ENCODE results near the gene WDR1. TPM values are rescaled to one million over a fixed set of nuclear protein-coding genes. Genes with fewer than 3 reads are reported as not detected.

WDR1 gene
- total RNA-seq, 1 experiment from 2014 or later, result 223 TPM

- no peak for TF ChIP-seq ZFX (IDR thresholded peaks at IDR 0.05)
- TF ChIP-seq ATF3 (IDR thresholded peaks at IDR 0.05), result no peak
- no peak for TF ChIP-seq FOSL1 (IDR thresholded peaks at IDR 0.05; ENCODE audit: low read depth)
- no peak for TF ChIP-seq SP1 (IDR thresholded peaks at IDR 0.05; ENCODE audit: low read depth)
- no peak for TF ChIP-seq ZNF274 (IDR thresholded peaks at IDR 0.05; ENCODE audit: low read depth, low read length)
- no peak for TF ChIP-seq YY1 (IDR thresholded peaks at IDR 0.05; ENCODE audit: extremely low read depth, insufficient replicate concordance, low read depth, low read length)
- TF ChIP-seq SIN3A (IDR thresholded peaks at IDR 0.05; ENCODE audit: low read depth), result no peak
Measured at GRCh38 chr4:10117359-10118047, 904 bp upstream of the WDR1 start (continued).

GRCh38 chr4:10115797-10116568 lies 616 bp downstream of the WDR1 start:
- peaks cover 9 to 27% of the 10 kb centered on the region in 2 experiments for H3K4me1 ChIP-seq (ENCODE audit: control insufficient read depth in 1 of 2, insufficient read depth in 2 of 2, low read length in 2 of 2)
- H3K4me3 ChIP-seq (replicated peaks in 1 of 2; ENCODE audit: low read depth in 1 of 2, low read length in 2 of 2), result peak overlapping the region; percentile 71 to 83
- H2AFZ ChIP-seq (ENCODE audit: low read depth, low read length, poor library complexity, severe bottlenecking), result no peak overlapping the region
- peak overlapping the region; percentile 77 for H3K27ac ChIP-seq (ENCODE audit: low read depth, low read length)
- H3K36me3 ChIP-seq (ENCODE audit: control insufficient read depth in 1 of 2, insufficient read depth in 2 of 2, low read length in 2 of 2), result peaks cover 32 to 45% of the 10 kb centered on the region in 2 experiments
- H3K9me3 ChIP-seq (ENCODE audit: control insufficient read depth in 1 of 2, insufficient read depth in 1 of 2, low read depth in 1 of 2, low read length in 2 of 2), result no peaks in the 10 kb centered on the region
- no peaks in the 10 kb centered on the region for H3K27me3 ChIP-seq (ENCODE audit: insufficient read depth, low read length)
- no peaks in the 10 kb centered on the region for H3K9me2 ChIP-seq (ENCODE audit: insufficient read depth)
- TF ChIP-seq MAX (IDR thresholded peaks at IDR 0.05) (no peak; the same call in 1 of the 2 replicates), ZNF274 (IDR thresholded peaks at IDR 0.05; ENCODE audit: low read depth, low read length) (no peak), ZBTB33 (IDR thresholded peaks at IDR 0.05; ENCODE audit: extremely low read depth, insufficient replicate concordance, low read length) (no peak), EZH2 (IDR thresholded peaks at IDR 0.05) (no peak), RAD21 (IDR thresholded peaks at IDR 0.05; ENCODE audit: low read depth) (no peak), FOSL1 (IDR thresholded peaks at IDR 0.05; ENCODE audit: low read depth) (no peak), ZFX (IDR thresholded peaks at IDR 0.05) (peak; percentile 70), ELF1 (IDR thresholded peaks at IDR 0.05; ENCODE audit: borderline replicate concordance, low read depth) (no peak), POLR2AphosphoS5 (IDR thresholded peaks at IDR 0.05; ENCODE audit: low read depth, low read length) (peak; percentile 51), CEBPB (IDR thresholded peaks at IDR 0.05; ENCODE audit: low read depth) (no peak), JUND (IDR thresholded peaks at IDR 0.05) (no peak), SRF (IDR thresholded peaks at IDR 0.05; ENCODE audit: low read depth) (no peak), YY1 (IDR thresholded peaks at IDR 0.05; ENCODE audit: extremely low read depth, insufficient replicate concordance, low read depth, low read length) (peak; percentile 22), EZH2phosphoT487 (IDR thresholded peaks at IDR 0.05; ENCODE audit: borderline replicate concordance) (no peak), SP1 (IDR thresholded peaks at IDR 0.05; ENCODE audit: low read depth) (no peak), SIN3A (IDR thresholded peaks at IDR 0.05; ENCODE audit: low read depth) (no peak; the same call in 1 of the 2 replicates), TCF7L2 (IDR thresholded peaks at IDR 0.05; ENCODE audit: borderline replicate concordance, extremely low read depth, insufficient read depth, insufficient read length) (no peak)
- BruUV-seq (replicated peaks), result no TSS peak
- ChIA-PET CTCF (interaction anchor here (1.2 kb wide), 1 partner anchor 9 kb away, joined by 4 read pairs; no protein-coding TSS in a partner anchor), RAD21 (ENCODE audit: low non-redundant PET in 1 of 2, low total read pairs in 2 of 2, uncharacterized antibody in 2 of 2, unreplicated experiment in 2 of 2) (no interaction called here), POLR2A (interaction anchor here (0.6 to 3.2 kb wide), 11 partner anchors 9 to 448 kb away, joined by 3 to 38 read pairs (median 5); partner anchors contain the start of gene ZNF518B)
- H3K9ac ChIP-seq (ENCODE audit: low read length), result peak overlapping the region; percentile 77
- H3K4me2 ChIP-seq (ENCODE audit: low read length), result peak overlapping the region; percentile 93
- peaks cover 52% of the 10 kb centered on the region for H3K79me2 ChIP-seq (ENCODE audit: insufficient read depth, low read length)
- DNase-seq (ENCODE audit: low read depth, low spot score) (peak; percentile 28), ATAC-seq (peak; percentile 61)
- H4K20me1 ChIP-seq (ENCODE audit: insufficient read depth), result peaks cover 7% of the 10 kb centered on the region; the same call in 1 of the 2 replicates
- intact Hi-C loops (cut with micrococcal nuclease), result loop anchor here (5.0 kb wide), 1 partner anchor 1626 kb away; no protein-coding TSS in a partner anchor
